GM12875 (cell line): ENCODE data around the gene LNPEP.

ENCODE experiments used
- H3K4me3 ChIP-seq: one replicate; pipeline ENCODE4 v1.5.1; 2011; ENCODE audit warnings: low read depth, low read length, control low read depth
- TF ChIP-seq, protein P1 (sequence below): IDR thresholded peaks from 2 replicates; pipeline ENCODE4 v1.5.1; 2011; ENCODE audit warnings: low read depth, mild to moderate bottlenecking, control low read depth, inconsistent platforms, low read length, moderate library complexity, borderline replicate concordance; ENCODE audit not compliant: insufficient read depth

Gene LNPEP

GRCh38 chr5:97070234-97070633, 134.4 kb downstream of the LNPEP start:
- TF ChIP-seq, protein P1, sequence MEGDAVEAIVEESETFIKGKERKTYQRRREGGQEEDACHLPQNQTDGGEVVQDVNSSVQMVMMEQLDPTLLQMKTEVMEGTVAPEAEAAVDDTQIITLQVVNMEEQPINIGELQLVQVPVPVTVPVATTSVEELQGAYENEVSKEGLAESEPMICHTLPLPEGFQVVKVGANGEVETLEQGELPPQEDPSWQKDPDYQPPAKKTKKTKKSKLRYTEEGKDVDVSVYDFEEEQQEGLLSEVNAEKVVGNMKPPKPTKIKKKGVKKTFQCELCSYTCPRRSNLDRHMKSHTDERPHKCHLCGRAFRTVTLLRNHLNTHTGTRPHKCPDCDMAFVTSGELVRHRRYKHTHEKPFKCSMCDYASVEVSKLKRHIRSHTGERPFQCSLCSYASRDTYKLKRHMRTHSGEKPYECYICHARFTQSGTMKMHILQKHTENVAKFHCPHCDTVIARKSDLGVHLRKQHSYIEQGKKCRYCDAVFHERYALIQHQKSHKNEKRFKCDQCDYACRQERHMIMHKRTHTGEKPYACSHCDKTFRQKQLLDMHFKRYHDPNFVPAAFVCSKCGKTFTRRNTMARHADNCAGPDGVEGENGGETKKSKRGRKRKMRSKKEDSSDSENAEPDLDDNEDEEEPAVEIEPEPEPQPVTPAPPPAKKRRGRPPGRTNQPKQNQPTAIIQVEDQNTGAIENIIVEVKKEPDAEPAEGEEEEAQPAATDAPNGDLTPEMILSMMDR = no peak
- no peak overlapping the region for H3K4me3 ChIP-seq

GRCh38 chr5:97071101-97071500, 135.2 kb downstream of the LNPEP start:
- TF ChIP-seq, protein P1 = no peak
- H3K4me3 ChIP-seq = no peak overlapping the region

- no peak overlapping the region for H3K4me3 ChIP-seq
- TF ChIP-seq, protein P1 = no peak
Observed at GRCh38 chr5:97071993-97072392, 136.1 kb downstream of the LNPEP start.

GRCh38 chr5:97072696-97073095, 136.8 kb downstream of the LNPEP start:
- H3K4me3 ChIP-seq = no peak overlapping the region
- TF ChIP-seq, protein P1 = no peak

GRCh38 chr5:97073420-97073819, 137.5 kb downstream of the LNPEP start:
- H3K4me3 ChIP-seq = no peak overlapping the region
- TF ChIP-seq, protein P1 = no peak

DNA sequence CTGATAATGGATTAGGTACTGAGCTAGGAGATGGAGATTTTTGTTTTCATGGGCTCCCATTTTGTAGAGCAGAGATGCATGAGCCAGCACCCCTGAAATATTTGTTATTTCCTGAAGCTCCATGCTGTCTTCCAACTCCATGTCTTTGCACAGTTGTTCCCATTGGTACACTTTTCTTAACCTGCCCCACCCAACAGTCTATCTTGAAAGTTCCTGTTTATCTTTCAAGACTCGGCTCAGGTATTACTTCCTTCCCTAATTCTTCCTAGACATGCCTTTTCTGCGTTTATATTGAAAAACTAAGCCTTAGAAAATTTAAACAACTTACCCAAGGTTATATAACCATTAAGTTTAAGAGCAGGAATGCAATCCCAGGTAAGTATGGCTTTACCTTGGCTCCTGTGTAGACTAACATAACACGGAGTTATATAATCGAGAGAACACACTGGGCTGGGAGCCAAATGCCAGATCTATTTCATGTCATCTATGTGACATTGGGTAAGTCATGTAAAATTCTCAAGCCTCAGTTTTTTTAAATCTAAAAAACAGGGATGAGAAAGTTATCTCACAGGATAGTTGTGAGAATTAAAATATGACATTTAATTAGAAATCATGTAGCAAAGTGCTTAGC, 139.1 kb downstream of the LNPEP start:
- TF ChIP-seq, protein P1 = no peak

GRCh38 chr5:97075649-97076048, 139.8 kb downstream of the LNPEP start:
- no peak overlapping the region for H3K4me3 ChIP-seq
- TF ChIP-seq, protein P1 = no peak

More for the DNA sequence above, 139.1 kb downstream of the LNPEP start:
- H3K4me3 ChIP-seq = no peak overlapping the region
